KMS-11 (cell line): ENCODE measurements around the gene TBCD.
"Not testable (repeated sequence)": the region's sequence is repeated elsewhere in the genome, so short reads cannot be mapped to it uniquely, and the experiment has no call there.

Experiments
- H2AFZ ChIP-seq: fragments of 200-600 bp; sonication (generic); 2 replicates; pipeline ENCODE4 v1.6.1; 2016; ENCODE audit warnings: antibody characterized with exemption, mixed run types, low read depth
- H3K27ac ChIP-seq: fragments of 200-600 bp; sonication (generic); 2 replicates; pipeline ENCODE4 v1.6.1; 2016; ENCODE audit warnings: mild to moderate bottlenecking, mixed run types
- H3K27me3 ChIP-seq: fragments of 200-600 bp; sonication (generic); 2 replicates; pipeline ENCODE4 v1.6.1; 2017; ENCODE audit warnings: mild to moderate bottlenecking, low read depth, mixed run types, moderate library complexity; ENCODE audit not compliant: insufficient read depth
- H3K36me3 ChIP-seq: fragments of 200-600 bp; sonication (generic); 2 replicates; pipeline ENCODE4 v1.6.1; 2017; ENCODE audit warnings: mild to moderate bottlenecking, mixed run types; ENCODE audit not compliant: insufficient read depth
- H3K4me1 ChIP-seq: fragments of 200-600 bp; sonication (generic); 2 replicates; pipeline ENCODE4 v1.6.1; 2016; ENCODE audit warnings: mild to moderate bottlenecking, low read depth, mixed run types; ENCODE audit not compliant: poor library complexity, severe bottlenecking
- H3K4me2 ChIP-seq: fragments of 200-600 bp; sonication (generic); 2 replicates; pipeline ENCODE4 v1.7.0; 2016; ENCODE audit warnings: mild to moderate bottlenecking, mixed run types
- H3K4me3 ChIP-seq: fragments of 200-600 bp; sonication (generic); IDR thresholded peaks from 2 replicates; pipeline ENCODE4 v1.6.1; 2017; ENCODE audit warnings: low read depth, low read length, mixed read lengths; ENCODE audit not compliant: insufficient read depth
- H3K79me2 ChIP-seq: fragments of 200-600 bp; sonication (generic); 2 replicates; pipeline ENCODE4 v1.6.1; 2016; ENCODE audit warnings: low read depth, mixed run types; ENCODE audit not compliant: insufficient read depth
- H3K9ac ChIP-seq: fragments of 200-600 bp; sonication (generic); 2 replicates; pipeline ENCODE4 v1.6.1; 2016; ENCODE audit warnings: mild to moderate bottlenecking, mixed run types
- H4K20me1 ChIP-seq: fragments of 200-600 bp; sonication (generic); 2 replicates; pipeline ENCODE4 v1.6.1; 2016; ENCODE audit warnings: mild to moderate bottlenecking, mixed run types; ENCODE audit not compliant: insufficient read depth
- TF ChIP-seq, protein P1 (sequence below): fragments of 200-600 bp; sonication (generic); conservative IDR thresholded peaks from 2 replicates; pipeline ENCODE4 v1.6.1; 2017; ENCODE audit warnings: low read depth, mild to moderate bottlenecking, antibody characterized with exemption, low read length, moderate library complexity, mixed read lengths

TBCD gene

DNA sequence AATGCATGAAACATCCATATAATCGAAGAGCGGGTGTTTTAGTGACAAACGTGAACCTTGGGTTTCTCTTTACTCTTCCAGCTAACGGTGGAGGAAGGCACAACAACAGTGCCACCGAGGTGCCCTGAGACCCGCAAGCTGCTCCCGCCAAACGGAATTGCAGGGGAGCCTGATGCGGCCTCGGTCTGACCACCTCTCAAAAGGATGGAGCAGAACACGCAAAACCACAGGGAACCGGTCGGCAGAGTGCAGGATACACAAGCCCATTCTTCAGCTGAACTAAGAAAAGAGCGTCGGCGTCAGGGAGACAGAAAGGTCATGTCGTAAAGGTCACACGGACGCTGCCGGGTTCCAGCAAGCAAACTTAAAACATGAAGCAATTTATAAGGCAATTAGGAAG is 197.5 kb downstream of the TBCD start:
- H3K27ac ChIP-seq = no peak overlapping the region
- no peaks in the 10 kb centered on the region for H3K36me3 ChIP-seq
- no peak overlapping the region for H3K4me3 ChIP-seq
- no peak overlapping the region for H2AFZ ChIP-seq
- TF ChIP-seq, protein P1, sequence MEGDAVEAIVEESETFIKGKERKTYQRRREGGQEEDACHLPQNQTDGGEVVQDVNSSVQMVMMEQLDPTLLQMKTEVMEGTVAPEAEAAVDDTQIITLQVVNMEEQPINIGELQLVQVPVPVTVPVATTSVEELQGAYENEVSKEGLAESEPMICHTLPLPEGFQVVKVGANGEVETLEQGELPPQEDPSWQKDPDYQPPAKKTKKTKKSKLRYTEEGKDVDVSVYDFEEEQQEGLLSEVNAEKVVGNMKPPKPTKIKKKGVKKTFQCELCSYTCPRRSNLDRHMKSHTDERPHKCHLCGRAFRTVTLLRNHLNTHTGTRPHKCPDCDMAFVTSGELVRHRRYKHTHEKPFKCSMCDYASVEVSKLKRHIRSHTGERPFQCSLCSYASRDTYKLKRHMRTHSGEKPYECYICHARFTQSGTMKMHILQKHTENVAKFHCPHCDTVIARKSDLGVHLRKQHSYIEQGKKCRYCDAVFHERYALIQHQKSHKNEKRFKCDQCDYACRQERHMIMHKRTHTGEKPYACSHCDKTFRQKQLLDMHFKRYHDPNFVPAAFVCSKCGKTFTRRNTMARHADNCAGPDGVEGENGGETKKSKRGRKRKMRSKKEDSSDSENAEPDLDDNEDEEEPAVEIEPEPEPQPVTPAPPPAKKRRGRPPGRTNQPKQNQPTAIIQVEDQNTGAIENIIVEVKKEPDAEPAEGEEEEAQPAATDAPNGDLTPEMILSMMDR = no peak
- H3K9ac ChIP-seq = no peak overlapping the region
- H3K79me2 ChIP-seq = no peaks in the 10 kb centered on the region
- no peaks in the 10 kb centered on the region for H3K27me3 ChIP-seq
- H4K20me1 ChIP-seq = no peaks in the 10 kb centered on the region
- no peaks in the 10 kb centered on the region for H3K4me1 ChIP-seq
- no peak overlapping the region for H3K4me2 ChIP-seq

DNA sequence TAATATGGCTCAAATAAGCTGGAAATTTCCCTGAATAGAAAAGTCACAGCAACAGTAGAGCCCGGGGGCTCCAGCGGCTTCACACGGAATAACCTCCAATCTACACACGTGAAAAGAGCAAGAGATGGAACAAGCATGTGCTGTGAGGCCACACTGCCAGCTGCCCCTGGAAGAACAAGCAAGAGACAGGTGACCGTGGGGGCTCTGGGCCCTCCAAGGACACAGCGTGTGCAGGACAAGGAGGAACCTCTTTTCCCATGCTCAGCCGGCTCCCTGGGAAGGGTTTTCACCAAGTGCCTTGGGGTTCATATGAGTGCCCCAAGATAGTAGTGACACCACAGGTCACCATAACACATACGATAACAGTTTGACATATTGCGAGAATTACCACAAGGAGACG is 198.1 kb downstream of the TBCD start:
- no peaks in the 10 kb centered on the region for H3K4me1 ChIP-seq
- H3K27me3 ChIP-seq = no peaks in the 10 kb centered on the region
- H4K20me1 ChIP-seq = no peaks in the 10 kb centered on the region
- H3K4me2 ChIP-seq = no peak overlapping the region
- no peak overlapping the region for H3K4me3 ChIP-seq
- TF ChIP-seq, protein P1 = no peak
- H2AFZ ChIP-seq = no peak overlapping the region
- no peak overlapping the region for H3K9ac ChIP-seq
- H3K79me2 ChIP-seq = no peaks in the 10 kb centered on the region
- H3K36me3 ChIP-seq = no peaks in the 10 kb centered on the region
- H3K27ac ChIP-seq = no peak overlapping the region

DNA sequence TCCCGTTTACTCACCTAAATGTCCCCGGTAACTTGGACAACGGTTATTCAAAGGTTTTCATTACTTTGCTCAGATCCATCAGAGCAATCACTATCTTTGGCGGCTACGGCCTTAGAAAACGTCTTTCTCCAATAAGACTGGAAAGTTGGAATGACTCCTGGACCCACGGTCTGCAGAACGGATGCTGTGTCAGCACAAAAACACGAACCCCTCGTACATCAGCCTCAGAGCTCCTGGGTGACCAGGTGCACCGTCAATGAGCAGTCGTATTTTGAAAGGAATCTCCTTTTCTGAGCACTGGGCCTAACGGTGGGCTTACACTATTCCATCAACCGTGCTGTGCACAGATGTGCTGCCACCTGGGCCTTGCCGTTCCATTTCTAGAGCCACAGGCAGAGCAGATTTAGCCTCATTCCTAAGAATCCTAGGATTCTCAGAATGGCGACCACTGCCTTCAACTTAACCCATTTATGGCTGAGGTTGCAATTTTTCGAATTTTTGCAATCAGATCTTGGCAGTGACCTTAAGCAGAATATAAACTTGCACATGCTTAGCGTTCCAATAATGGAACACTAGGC is 198.7 kb downstream of the TBCD start:
- H2AFZ ChIP-seq = no peak overlapping the region
- no peak overlapping the region for H3K9ac ChIP-seq
- H3K27ac ChIP-seq = no peak overlapping the region
- no peaks in the 10 kb centered on the region for H3K36me3 ChIP-seq
- H3K27me3 ChIP-seq = no peaks in the 10 kb centered on the region
- no peak overlapping the region for H3K4me2 ChIP-seq
- no peak overlapping the region for H3K4me3 ChIP-seq
- TF ChIP-seq, protein P1 = no peak
- no peaks in the 10 kb centered on the region for H3K79me2 ChIP-seq
- no peaks in the 10 kb centered on the region for H3K4me1 ChIP-seq
- no peaks in the 10 kb centered on the region for H4K20me1 ChIP-seq

DNA sequence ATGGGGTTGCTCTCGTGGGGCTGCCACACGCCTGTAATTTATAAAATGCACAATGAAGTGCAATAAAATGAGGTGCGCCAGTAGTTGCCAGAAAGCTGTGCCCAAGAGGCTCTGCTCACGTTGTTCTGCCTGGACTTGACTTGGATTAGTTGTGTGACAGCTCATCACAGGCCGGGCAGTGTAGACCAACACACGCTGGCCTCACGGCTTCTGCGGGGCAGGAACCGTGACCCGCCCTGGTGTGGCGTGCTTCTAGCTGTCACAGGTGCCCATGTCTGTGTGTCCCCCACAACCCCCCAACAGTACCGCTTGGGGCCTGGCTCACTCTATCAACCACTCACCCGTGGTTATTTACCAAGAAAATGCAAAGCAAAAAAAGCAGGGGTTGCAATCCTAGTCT is 200.2 kb downstream of the TBCD start:
- H3K27ac ChIP-seq = no peak overlapping the region
- H3K79me2 ChIP-seq = no peaks in the 10 kb centered on the region
- no peaks in the 10 kb centered on the region for H4K20me1 ChIP-seq
- no peaks in the 10 kb centered on the region for H3K36me3 ChIP-seq
- no peak overlapping the region for H2AFZ ChIP-seq
- no peaks in the 10 kb centered on the region for H3K27me3 ChIP-seq
- H3K4me3 ChIP-seq = no peak overlapping the region
- H3K9ac ChIP-seq = no peak overlapping the region
- TF ChIP-seq, protein P1 = no peak
- no peak overlapping the region for H3K4me2 ChIP-seq
- H3K4me1 ChIP-seq = no peaks in the 10 kb centered on the region

DNA sequence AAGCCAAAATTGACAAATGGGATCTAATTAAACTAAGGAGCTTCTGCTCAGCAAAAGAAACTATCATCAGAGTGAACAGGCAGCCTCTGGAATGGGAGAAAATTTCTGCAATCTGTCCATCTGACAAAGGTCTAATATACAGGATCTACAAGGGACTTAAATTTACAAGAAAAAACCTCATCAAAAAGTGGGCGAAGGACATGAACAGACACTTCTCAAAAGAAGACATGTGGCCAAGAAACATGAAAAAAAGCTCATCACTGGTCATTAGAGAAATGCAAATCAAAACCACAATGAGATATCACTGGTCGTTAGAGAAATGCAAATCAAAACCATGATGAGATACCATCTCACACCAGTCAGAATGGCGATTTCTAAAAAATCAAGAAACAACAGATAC is 203.2 kb downstream of the TBCD start:
- H3K27ac ChIP-seq, H3K4me2 ChIP-seq, H2AFZ ChIP-seq, H3K36me3 ChIP-seq, H3K27me3 ChIP-seq, H3K4me3 ChIP-seq, H4K20me1 ChIP-seq, H3K9ac ChIP-seq, H3K79me2 ChIP-seq, H3K4me1 ChIP-seq: not testable (repeated sequence)

DNA sequence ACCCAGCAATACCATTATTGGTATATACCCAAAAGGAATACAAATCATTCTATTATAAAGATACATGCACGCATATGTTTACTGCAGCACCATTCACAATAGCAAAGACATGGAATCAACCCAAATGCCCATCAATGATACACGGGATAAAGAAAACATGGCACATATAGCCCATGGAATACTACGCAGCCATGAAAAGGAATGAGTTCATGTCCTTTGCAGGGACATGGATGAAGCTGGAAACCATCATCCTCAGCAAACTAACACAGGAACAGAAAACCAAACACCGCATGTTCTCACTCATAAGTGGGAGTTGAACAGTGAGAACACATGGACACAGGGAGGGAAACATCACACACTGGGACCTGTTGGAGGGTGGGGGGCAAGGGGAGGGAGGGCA is 203.8 kb downstream of the TBCD start:
- H3K9ac ChIP-seq, H3K27ac ChIP-seq, H3K36me3 ChIP-seq, H4K20me1 ChIP-seq, H3K27me3 ChIP-seq, H3K4me1 ChIP-seq, H3K4me2 ChIP-seq, H2AFZ ChIP-seq, H3K4me3 ChIP-seq, H3K79me2 ChIP-seq: not testable (repeated sequence)
